Nephron (organoid): ENCODE results near the gene STAM.
"Not testable (repeated sequence)": the region's sequence is repeated elsewhere in the genome, so short reads cannot be mapped to it uniquely, and the experiment has no call there.

Experiments
- H3K27ac Mint-ChIP-seq, 3 experiments: 2 replicates each; pipeline ENCODE4 v1.8.0; 2020; ENCODE audit warnings: mixed read lengths in 3 of 3, mild to moderate bottlenecking in 2 of 3, moderate library complexity in 1 of 3
- H3K27me3 Mint-ChIP-seq: 2 replicates; pipeline ENCODE4 v1.8.0; 2021; ENCODE audit warnings: low read depth, mild to moderate bottlenecking, moderate library complexity, mixed read lengths
- H3K36me3 Mint-ChIP-seq: 2 replicates; pipeline ENCODE4 v1.8.0; 2020; ENCODE audit warnings: low read depth, mixed read lengths
- H3K4me1 Mint-ChIP-seq: 2 replicates; pipeline ENCODE4 v1.8.0; 2020; ENCODE audit warnings: mixed read lengths
- H3K4me3 Mint-ChIP-seq, 3 experiments: 2 replicates each; pipeline ENCODE4 v1.8.0; 2020; ENCODE audit warnings: mild to moderate bottlenecking in 3 of 3, mixed read lengths in 3 of 3, moderate library complexity in 2 of 3
- H3K9me3 Mint-ChIP-seq: 2 replicates; pipeline ENCODE4 v1.8.0; 2020; ENCODE audit warnings: mixed read lengths
- TF ChIP-seq, protein P1 (sequence below), 3 experiments: fragments of 200-600 bp; sonication (generic); IDR thresholded peaks; one replicate each; pipeline ENCODE4 v1.5.0; 2021; ENCODE audit warnings: antibody characterized with exemption in 3 of 3; ENCODE audit not compliant: unreplicated experiment in 3 of 3

The STAM gene

DNA sequence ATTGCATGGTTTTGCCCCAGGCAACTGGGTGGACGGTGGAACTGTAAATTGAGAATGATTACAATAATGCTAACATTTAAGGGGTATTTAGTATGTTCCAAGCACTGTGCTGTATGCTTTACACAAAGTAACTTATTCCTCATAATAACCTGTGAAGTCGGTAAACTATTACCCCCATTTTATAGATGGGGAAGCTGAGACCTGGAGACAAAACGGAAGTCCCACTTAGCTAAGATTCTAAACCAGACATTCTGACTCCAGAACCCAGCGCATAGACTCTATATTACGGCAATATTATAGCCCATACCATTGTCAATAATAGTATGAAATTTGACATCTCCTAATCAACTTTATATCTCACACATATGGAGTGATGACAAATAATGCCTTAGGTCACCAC, 68.1 kb downstream of the STAM start:
- TF ChIP-seq, protein P1, sequence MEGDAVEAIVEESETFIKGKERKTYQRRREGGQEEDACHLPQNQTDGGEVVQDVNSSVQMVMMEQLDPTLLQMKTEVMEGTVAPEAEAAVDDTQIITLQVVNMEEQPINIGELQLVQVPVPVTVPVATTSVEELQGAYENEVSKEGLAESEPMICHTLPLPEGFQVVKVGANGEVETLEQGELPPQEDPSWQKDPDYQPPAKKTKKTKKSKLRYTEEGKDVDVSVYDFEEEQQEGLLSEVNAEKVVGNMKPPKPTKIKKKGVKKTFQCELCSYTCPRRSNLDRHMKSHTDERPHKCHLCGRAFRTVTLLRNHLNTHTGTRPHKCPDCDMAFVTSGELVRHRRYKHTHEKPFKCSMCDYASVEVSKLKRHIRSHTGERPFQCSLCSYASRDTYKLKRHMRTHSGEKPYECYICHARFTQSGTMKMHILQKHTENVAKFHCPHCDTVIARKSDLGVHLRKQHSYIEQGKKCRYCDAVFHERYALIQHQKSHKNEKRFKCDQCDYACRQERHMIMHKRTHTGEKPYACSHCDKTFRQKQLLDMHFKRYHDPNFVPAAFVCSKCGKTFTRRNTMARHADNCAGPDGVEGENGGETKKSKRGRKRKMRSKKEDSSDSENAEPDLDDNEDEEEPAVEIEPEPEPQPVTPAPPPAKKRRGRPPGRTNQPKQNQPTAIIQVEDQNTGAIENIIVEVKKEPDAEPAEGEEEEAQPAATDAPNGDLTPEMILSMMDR (IDR thresholded peaks at IDR 0.05; ENCODE audit: unreplicated experiment in 3 of 3): no peak
- H3K4me1 Mint-ChIP-seq: no peaks in the 10 kb centered on the region
- H3K4me3 Mint-ChIP-seq: no peak overlapping the region
- peaks cover 2% of the 10 kb centered on the region for H3K9me3 Mint-ChIP-seq
- peak overlapping the region in 1 of 3 experiments; percentile 11 for H3K27ac Mint-ChIP-seq
- H3K36me3 Mint-ChIP-seq: peaks cover 71% of the 10 kb centered on the region
- H3K27me3 Mint-ChIP-seq: no peaks in the 10 kb centered on the region

DNA sequence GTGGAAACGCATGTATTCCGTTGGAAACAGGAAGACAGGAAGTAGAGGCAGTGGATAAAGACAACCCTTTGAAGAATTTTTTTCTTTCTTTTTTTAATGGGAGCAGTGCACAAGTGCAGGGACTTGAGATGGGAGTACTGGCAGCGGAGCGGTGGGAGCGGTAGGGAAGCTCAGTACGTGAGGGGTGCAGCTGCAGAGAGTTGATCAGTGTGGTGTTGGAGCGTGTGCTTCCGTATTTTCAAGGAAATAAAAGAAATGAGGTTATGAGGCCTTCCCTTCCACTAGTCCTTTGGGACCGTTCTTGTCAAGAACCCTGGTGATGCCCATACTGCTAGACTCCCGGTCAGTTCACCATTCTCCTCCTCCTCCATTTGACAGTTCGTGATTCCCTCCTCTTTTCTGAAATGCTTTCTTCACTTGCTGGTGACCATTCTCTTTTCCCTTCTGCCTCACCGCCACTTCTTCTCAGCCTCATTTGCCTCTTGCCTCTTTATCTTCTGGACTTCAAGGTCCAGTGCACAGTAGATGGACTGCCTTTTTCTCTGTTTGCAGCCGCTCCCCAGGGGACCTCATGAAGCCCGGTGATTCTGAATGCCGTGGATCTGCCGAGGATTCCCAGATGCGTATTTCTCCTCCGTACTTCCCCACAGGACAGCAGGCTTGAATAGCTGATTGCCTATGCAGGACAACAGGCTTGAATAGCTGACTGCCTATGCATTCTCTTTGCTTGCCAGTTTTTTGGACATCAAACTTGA, 68.9 kb downstream of the STAM start:
- Mint-ChIP-seq H3K36me3 (peaks cover 76% of the 10 kb centered on the region), H3K27me3 (no peaks in the 10 kb centered on the region), H3K4me1 (no peaks in the 10 kb centered on the region), H3K9me3 (peaks cover 5% of the 10 kb centered on the region), H3K4me3 (peak overlapping the region; percentile 80 to 84 (median 81)), H3K27ac (peak overlapping the region; percentile 4 to 85 (median 71))
- TF ChIP-seq, protein P1 (IDR thresholded peaks at IDR 0.05; ENCODE audit: unreplicated experiment in 3 of 3): no peak

DNA sequence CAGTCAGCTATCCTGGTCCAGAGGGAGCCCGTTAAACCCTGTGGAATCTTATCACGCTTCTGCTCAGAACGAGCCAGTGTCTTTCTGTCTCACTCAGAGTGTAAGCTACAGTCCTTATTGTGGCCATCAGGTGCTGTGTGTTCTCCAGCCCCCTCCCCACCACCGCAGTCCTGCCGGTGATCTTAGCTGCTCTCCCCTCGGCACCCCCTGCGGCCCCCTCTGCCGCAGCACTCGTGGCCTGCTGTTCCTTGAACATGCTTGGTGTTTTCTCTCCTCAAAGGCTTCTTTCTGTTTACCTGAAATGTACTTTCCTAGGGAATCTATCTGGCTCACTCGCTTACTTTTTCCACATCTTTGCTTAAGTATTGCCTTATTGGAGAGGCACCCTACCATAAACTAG, 69.8 kb downstream of the STAM start:
- TF ChIP-seq, protein P1 (IDR thresholded peaks at IDR 0.05; ENCODE audit: unreplicated experiment in 3 of 3): no peak
- peak overlapping the region in 1 of 3 experiments; percentile 7 for H3K4me3 Mint-ChIP-seq
- H3K27ac Mint-ChIP-seq: no peak overlapping the region
- no peaks in the 10 kb centered on the region for H3K4me1 Mint-ChIP-seq
- no peaks in the 10 kb centered on the region for H3K27me3 Mint-ChIP-seq
- H3K36me3 Mint-ChIP-seq: peaks cover 81% of the 10 kb centered on the region
- H3K9me3 Mint-ChIP-seq: peaks cover 5% of the 10 kb centered on the region

DNA sequence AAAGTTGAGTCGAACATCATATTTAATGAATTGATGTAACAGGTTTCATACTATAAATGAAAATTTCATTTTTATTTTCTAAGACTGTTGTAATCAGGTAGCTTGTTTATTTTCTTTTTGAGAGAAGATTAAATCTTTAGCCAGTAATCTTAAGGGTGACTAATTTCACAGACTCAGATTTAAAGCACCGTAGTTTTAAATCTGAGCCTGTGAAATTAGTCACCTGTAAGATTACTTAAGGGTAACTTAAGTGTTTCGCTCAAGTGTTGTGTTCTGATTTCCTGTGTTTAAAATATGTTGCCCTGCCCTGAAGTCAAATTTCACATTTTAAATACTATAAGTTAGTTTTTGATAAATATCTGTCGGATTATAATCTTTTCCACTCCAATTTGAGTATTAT, 72.2 kb downstream of the STAM start:
- Mint-ChIP-seq H3K27me3 (no peaks in the 10 kb centered on the region), H3K27ac (no peak overlapping the region), H3K4me3 (no peak overlapping the region), H3K36me3 (peaks cover 80% of the 10 kb centered on the region), H3K9me3 (peaks cover 14% of the 10 kb centered on the region), H3K4me1 (no peaks in the 10 kb centered on the region)
- TF ChIP-seq, protein P1 (IDR thresholded peaks at IDR 0.05; ENCODE audit: unreplicated experiment in 3 of 3): no peak

DNA sequence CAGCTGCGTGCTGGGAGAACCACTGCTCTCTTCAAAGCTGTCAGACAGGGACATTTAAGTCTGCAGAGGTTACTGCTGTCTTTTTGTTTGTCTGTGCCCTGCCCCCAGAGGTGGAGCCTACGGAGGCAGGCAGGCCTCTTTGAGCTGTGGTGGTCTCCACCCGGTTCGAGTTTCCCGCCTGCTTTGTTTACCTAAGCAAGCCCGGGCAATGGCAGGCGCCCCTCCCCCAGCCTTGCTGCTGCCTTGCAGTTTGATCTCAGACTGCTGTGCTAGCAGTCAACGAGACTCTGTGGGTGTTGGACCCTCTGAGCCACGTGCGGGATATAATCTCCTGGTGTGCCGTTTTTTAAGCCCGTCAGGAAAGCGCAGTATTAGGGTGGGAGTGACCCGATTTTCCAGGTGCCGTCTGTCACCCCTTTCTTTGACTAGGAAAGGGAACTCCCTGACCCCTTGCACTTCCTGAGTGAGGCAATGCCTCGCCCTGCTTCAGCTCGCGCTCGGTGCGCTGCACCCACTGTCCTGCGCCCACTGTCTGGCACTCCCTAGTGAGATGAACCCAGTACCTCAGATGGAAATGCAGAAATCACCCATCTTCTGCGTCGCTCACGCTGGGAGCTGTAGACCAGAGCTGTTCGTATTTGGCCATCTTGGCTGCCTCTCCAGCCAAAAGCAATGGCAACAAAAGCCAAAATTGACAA, 78.5 kb downstream of the STAM start:
- not testable (repeated sequence) for H3K4me3 Mint-ChIP-seq, H3K4me1 Mint-ChIP-seq, H3K27me3 Mint-ChIP-seq, H3K27ac Mint-ChIP-seq
- Mint-ChIP-seq H3K36me3 (peaks cover 59% of the 10 kb centered on the region), H3K9me3 (peaks cover 23% of the 10 kb centered on the region)

DNA sequence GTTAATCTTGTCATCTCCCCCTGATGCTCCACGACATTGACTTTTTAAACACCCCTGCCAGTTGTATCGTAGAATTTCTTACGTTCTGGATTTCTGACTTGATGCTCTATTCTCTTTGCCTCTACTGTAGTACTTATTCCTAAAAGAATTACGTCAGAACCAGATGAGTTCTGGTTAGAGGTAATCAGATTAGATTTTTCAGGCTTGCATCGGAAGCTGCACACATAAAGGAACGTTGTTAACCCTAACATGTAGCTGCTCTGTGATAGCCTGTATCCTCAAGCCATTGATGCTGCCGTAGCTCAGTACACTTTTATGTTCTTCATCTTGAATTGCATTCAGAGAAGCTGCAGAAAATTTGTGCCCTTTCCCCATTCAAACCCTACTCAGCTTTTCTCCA, 81.8 kb downstream of the STAM start:
- H3K36me3 Mint-ChIP-seq: peaks cover 34% of the 10 kb centered on the region

More for the DNA sequence above, 81.8 kb downstream of the STAM start:
- TF ChIP-seq, protein P1 (IDR thresholded peaks at IDR 0.05; ENCODE audit: unreplicated experiment in 3 of 3): no peak
- no peaks in the 10 kb centered on the region for H3K4me1 Mint-ChIP-seq
- H3K9me3 Mint-ChIP-seq: peaks cover 15% of the 10 kb centered on the region
- no peak overlapping the region for H3K4me3 Mint-ChIP-seq
- H3K27ac Mint-ChIP-seq: no peak overlapping the region
- no peaks in the 10 kb centered on the region for H3K27me3 Mint-ChIP-seq
